Lower lobe of right lung (tissue), 2 donors: Measurements from ENCODE around the gene TNNT2. TPM values are rescaled to one million over a fixed set of nuclear protein-coding genes. Genes with fewer than 3 reads are reported as not detected.

Experiments
- ATAC-seq, 2 donors: fragments of 200-7000 bp; cut with Tn5 transposase; one replicate each; pipeline ENCODE4 v1.9.1; 2020 to 2022; ENCODE audit warnings: mild to moderate bottlenecking in 2 of 2, moderate library complexity in 2 of 2
- DNase-seq: peaks from one replicate; pipeline ENCODE4 v3.0.0-alpha.2; 2020
- H3K27ac ChIP-seq: fragments of 200-600 bp; one replicate; pipeline ENCODE4 v1.8.0; 2022
- H3K27me3 ChIP-seq: fragments of 200-600 bp; one replicate; pipeline ENCODE4 v1.8.0; 2022; ENCODE audit warnings: low read depth
- H3K36me3 ChIP-seq: fragments of 200-600 bp; one replicate; pipeline ENCODE4 v1.8.0; 2022; ENCODE audit warnings: mild to moderate bottlenecking
- H3K4me1 ChIP-seq: fragments of 200-600 bp; one replicate; pipeline ENCODE4 v1.8.0; 2022
- H3K4me3 ChIP-seq: fragments of 200-600 bp; one replicate; pipeline ENCODE4 v1.8.0; 2022; ENCODE audit warnings: mild to moderate bottlenecking
- H3K9me3 ChIP-seq: fragments of 200-600 bp; one replicate; pipeline ENCODE4 v1.8.0; 2022
- CTCF ChIP-seq: fragments of 200-600 bp; IDR thresholded peaks from one replicate; pipeline ENCODE4 v1.8.0; 2022; ENCODE audit warnings: antibody characterized with exemption, mild to moderate bottlenecking
- intact Hi-C: fragments of 100-400 bp; cut with DNase I; formaldehyde crosslinking; loops from one replicate; pipeline ENCODE4 v1.11.0; 2022
- total RNA-seq: library from RNA; stranded (reverse); fragmentation: NEBNext Ultra II Directional; extraction: Animal tissue kit (Norgen Biotek cat#: 25700); gene quantifications from one replicate; pipeline ENCODE4 v1.2.1, GENCODE V29; 2021
- donor health status: DM: no; HTN: yes; CAD: no; lungs with severe emphysema.

TNNT2 gene
- total RNA-seq, 1 donor from 2014 or later: 6.4 TPM

GRCh38 chr1:201356701-201357100, 20.8 kb downstream of the TNNT2 start:
- Histone ChIP-seq H3K27me3 (no peaks in the 10 kb centered on the region), H3K36me3 (no peaks in the 10 kb centered on the region), H3K9me3 (no peaks in the 10 kb centered on the region), H3K4me1 (no peaks in the 10 kb centered on the region), H3K27ac (no peak overlapping the region), H3K4me3 (no peak overlapping the region)
- ATAC-seq (no peak), DNase-seq (peak; percentile 29)
- no peak for TF ChIP-seq CTCF
- intact Hi-C loops: no loop called here

GRCh38 chr1:201356236-201356635, 21.2 kb downstream of the TNNT2 start:
- Histone ChIP-seq H3K27ac (no peak overlapping the region), H3K36me3 (no peaks in the 10 kb centered on the region), H3K4me1 (no peaks in the 10 kb centered on the region), H3K9me3 (no peaks in the 10 kb centered on the region), H3K4me3 (no peak overlapping the region), H3K27me3 (no peaks in the 10 kb centered on the region)
- TF ChIP-seq CTCF: no peak
- DNase-seq: peak; percentile 13
- intact Hi-C loops: no loop called here
- ATAC-seq: no peak

GRCh38 chr1:201355471-201355870, 22.0 kb downstream of the TNNT2 start:
- Histone ChIP-seq H3K4me3 (no peak overlapping the region), H3K27ac (no peak overlapping the region), H3K4me1 (no peaks in the 10 kb centered on the region), H3K27me3 (no peaks in the 10 kb centered on the region), H3K36me3 (no peaks in the 10 kb centered on the region), H3K9me3 (no peaks in the 10 kb centered on the region)
- ATAC-seq (no peak), DNase-seq (peak; percentile 15)
- intact Hi-C loops: no loop called here
- TF ChIP-seq CTCF: no peak

GRCh38 chr1:201354901-201355295, 22.6 kb downstream of the TNNT2 start:
- TF ChIP-seq CTCF: no peak
- Histone ChIP-seq H3K9me3 (no peaks in the 10 kb centered on the region), H3K27ac (no peak overlapping the region), H3K4me1 (no peaks in the 10 kb centered on the region), H3K27me3 (no peaks in the 10 kb centered on the region), H3K36me3 (no peaks in the 10 kb centered on the region), H3K4me3 (no peak overlapping the region)
- DNase-seq: peak; percentile 8
- ATAC-seq: no peak
- intact Hi-C loops: no loop called here

- no peak for ATAC-seq
- no peak for TF ChIP-seq CTCF
- DNase-seq: peak; percentile 23
- Histone ChIP-seq H3K27me3 (no peaks in the 10 kb centered on the region), H3K9me3 (no peaks in the 10 kb centered on the region), H3K4me3 (no peak overlapping the region), H3K4me1 (no peaks in the 10 kb centered on the region), H3K27ac (no peak overlapping the region), H3K36me3 (no peaks in the 10 kb centered on the region)
- intact Hi-C loops: no loop called here
These were observed 23.2 kb downstream of the TNNT2 start for GRCh38 chr1:201354151-201354900.
